ENCODE measurements around the gene CLDN10.
A peak's percentile ranks its signal among the peaks of the same experiment; 100 is the strongest.

CLDN10 gene

DNA sequence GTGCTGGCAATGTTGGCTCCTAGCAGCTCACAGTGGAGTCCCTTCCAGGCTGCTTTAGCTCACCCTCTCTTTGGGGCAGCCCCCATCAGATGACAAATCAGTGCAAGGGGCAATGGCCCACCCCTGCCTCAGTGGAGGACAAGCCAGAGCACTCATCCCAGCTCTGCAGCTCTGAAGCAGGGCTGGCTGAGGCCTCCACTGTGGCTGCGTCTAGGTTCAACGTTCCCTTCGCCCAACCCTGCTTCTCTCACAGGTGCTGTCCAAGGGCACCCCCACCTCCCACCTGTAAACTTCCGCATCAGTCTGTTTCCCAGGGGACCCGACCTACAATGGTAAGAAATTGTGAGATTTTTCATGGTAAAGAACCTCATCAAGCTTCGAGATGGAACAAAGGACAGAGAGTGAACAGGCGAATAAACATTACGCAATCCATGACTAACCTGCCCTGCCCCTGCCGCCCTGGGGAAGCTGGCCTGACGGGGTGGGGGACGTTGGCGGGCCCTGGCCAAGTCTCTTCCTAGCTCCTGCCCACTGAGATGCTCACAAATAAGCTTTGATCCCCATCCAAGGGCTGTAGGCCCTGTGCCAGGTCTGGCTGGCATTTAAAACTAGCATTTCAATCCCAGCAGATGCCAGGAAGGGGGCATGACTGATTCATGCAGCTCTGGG is 51.5 kb downstream of the CLDN10 start:
- no peak for DNase-seq

DNA sequence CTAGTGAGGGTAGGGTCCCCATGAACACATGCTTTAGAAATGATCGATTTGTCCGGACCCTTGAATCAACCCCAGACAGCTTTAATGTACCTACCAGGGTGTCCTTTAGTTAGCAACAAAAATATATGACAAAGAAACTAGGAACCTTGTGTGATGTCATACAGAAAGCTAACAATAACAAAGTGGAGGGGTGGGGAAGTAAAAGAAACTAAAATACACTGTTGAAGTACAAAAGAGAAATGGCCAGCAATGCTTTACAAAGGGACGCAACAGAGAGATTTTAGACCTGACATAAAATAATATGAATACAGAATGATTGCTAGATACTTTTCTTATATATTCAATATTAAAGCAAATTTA is 52.0 kb downstream of the CLDN10 start:
- DNase-seq = no peak

DNA sequence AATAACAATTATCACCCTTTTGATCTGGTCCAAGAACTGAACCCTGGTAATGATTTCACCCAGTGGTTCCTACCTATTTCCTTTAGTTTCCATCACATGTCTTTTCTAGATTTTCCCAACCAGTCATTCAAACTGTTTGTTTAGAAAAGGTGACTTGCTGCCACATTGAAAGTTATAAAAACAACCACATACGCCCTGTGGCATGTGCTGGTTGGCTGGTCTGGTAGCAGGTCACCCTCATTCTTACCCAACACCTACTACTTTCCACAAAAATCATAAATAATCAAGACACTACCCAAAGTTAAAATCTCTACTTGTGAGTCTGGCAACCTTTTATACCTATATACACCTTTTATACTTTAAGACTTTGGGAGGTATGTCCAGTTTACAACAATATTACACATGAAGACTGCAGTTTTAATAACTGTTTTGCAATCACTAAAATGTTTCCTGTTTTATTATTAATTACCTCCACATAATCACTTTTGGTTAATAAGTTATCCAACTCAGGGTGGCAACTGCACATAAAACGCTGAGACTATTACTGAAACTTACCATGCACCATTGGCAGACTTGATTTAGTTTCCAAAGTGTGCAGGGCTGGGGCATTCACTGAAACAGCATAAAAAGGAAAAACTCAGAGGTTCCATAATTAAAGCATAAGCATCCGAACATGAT is 53.1 kb downstream of the CLDN10 start:
- no peak for DNase-seq

DNA sequence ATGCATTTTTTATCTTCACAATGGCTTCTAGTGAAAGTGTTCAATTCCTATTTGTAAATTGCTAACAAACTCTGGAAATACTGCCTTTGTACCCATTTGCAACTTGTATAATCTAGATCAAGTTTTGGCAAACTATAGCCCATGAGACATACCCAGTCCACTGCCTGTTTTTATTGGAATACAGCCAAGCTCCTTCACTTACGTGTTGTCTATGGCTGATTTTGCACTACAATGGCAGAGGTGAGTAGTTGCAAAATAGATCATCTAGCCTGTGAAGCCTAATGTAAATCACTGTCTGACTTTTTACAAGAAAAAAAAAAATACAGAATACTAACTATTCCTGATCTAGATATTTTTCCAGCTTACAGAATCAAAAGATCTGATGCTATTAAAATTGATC is 54.8 kb downstream of the CLDN10 start:
- DNase-seq = no peak

DNA sequence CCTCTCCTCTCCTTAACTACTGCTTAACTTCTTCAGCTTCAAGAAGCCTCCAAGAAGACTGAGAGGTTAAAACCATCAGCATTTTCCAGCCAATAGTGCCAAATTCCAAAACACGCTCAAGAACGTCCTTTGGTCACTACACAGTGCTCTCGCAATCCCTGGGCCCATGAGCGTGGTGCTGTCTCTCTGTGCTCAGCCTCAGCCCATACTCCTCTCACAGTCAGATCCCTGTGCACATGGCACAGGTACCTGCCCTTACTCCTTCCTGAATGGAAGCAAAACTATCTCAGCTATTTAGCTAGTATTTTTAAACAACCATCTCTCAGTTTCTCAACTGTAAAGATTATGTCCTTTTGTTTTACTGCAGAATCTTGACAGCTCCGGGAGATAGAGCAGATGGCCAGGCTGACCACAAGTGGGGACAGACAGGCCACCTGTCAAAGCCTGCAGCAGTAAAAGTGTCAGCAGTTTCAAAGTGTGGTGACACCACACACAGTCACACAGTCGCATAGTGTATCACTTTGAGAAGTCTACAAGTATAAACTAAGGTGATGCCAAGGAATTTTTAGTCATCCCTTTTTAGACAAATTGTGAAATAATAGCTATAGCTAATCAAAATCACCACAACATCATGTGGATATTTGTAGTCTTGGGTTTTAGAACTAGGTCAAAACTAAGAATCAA is 56.3 kb downstream of the CLDN10 start:
- no peak for DNase-seq

DNA sequence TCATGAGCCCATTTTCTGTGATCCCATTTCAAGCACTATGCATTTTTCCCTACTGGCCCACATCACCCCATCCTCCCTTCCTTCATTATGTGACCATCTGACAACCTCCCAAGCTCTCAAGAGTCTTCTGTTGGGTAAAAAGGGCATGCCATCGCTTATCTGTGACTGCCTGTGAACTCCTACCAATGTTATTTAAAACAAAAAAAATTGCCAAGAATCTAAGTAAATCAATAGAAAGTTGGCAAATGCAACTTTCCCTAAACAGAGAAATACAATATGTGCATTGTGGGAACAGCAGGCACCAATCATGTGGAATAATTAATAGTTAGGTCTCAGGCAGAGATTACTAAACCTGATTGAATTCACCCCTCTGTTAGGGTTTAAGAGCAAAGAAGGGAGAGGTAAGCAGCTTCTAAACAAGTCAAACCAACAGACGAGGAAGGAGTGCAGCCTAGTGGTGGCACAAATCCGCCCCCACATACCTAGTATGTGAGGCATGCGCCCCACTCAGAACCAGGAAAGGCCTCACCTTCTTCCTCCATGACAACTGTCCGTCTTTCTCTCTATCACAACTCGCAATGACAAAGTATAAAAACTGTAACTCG is 62.2 kb downstream of the CLDN10 start:
- no peak for DNase-seq

DNA sequence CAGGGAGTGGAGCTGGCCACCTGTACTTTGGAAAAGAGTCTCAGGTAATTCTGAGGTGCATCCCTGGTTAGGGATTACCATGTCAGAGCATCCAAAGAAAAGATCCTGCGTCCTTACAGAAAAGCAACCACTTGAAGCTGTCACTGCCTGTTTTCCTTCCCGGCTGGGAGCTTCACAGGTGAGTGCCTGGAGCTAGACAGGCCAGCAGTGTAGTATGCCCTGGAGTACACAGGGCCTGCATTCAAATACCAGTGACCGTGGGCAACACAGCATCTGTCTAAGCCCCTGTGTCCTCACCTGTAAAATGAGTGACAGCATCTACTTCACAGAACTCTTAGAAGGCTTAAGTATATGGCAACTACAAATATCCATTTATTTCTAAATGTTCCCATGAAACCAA is 63.0 kb downstream of the CLDN10 start:
- no peak for DNase-seq

DNA sequence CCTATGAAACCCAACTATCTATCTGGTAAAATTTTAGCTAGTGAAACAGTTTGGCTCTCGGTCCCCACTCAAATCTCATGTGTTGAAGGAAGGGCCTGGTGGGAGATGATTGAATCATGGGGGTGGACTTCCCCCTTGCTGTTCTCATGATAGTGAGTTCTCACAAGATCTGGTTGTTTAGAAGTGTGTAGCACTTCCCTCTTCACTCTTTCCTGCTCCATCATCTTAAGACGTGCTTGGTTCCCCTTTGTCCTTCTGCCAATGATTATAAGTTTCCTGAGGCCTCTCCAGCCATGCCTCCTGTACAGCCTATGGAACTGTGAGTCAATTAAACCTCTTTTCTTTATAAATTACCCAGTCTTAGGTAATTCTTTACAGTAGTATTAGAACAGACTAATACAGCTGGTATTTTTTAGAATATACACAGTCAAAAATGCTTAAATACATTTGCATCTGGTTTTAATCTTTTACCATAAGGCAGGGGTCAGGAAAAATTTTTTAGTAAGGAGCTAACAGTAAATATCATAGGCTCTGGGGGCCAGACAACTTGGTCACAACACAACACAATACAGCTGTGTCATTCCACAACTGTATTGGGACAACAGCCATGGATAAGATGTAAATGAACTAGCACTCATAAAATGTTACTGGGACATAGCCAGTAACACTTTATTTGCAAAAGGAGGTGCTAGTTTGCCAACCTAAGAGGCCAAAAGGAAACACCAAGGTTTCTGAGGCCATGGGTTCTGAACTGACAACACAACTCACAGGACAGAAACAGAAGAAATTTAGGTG is 67.7 kb downstream of the CLDN10 start:
- no peak for DNase-seq

DNA sequence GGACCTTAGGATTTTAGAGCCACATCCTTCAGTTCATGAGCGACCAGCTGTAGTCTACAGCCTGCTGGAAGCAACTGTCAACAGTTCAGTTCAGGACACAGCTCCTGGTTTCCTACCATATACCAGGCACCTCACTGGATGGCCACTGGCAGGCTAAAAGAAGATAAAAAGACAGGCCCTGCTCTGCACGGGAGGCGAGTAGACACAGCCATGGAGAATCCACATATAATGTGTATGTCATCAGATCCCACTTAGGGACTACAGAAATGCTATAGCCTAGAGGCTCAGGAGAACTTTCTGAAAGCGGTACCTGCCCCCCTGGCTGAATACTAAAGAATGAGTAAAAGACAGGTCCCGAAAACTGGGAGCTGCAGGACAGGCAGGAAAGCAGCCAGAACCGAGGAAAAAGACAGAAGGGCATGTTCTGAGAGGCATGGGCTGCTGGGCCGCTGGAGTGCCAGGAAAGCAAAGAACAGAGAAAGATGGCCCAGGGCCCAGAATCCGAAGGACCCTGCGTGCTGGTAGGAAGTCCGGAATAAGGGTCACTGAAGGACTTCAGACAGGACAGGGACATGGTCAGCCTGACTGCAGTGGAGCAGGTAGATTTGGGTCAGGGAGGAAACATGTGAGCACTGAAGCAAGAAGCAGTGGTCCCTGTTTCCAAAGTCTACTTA is 68.4 kb downstream of the CLDN10 start:
- DNase-seq = no peak

DNA sequence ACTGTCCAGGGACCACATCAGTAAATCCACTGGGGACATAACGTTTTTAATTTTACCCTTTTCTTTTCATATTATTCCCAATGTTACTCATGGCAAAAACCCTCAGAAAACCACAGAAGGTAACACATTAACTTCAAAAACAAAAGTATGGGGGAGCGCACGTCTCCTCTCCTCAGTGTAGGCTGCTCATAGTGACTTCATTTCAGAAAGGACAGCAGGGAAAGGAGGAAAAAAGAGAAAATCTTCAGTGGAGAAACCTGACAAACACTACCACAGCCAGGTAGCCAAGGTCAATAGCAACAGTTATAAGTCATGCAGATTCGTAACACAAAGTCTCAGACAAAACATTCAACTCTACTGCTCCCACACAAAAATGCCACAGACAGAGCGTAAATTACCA is 70.6 kb downstream of the CLDN10 start:
- DNase-seq = no peak

DNA sequence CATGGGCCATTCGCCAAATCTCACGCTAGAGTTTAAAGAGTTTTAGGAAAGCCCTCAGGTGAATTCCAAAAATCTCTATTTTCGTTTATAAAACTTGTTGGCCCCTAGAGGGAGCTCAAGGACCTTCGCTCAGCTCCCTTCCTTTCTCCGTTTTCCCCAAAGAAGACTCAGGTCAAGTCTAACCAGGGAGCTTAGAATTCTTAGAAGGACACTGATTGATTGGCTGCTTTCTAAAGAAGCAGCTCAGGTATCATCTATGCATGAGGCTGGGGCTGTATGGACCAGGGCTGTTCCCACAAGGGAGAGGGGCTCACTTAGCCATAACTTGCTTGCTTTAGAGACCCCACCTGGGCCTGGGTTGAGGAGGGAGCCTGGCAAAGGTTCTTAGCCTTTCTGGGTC is 71.5 kb downstream of the CLDN10 start:
- peak; percentile 33 for DNase-seq

DNA sequence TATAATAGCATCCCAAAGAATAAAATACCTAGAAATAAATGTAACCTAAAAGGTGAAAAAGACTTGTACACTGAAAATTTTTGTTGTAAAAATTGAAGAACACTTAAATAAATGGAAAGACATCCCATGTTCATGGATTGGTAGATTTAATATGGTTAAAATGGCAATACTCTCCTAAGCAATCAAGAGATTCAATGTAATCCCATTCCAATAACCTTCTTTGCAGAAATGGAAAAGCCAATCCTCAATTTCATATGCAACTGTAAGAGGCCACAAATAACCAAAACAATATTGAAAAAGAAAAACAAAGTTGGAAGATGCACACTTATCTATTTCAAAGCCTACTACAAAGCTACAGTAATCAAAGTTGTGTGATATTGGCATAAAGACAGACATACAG is 74.2 kb downstream of the CLDN10 start:
- DNase-seq = no peak

DNA sequence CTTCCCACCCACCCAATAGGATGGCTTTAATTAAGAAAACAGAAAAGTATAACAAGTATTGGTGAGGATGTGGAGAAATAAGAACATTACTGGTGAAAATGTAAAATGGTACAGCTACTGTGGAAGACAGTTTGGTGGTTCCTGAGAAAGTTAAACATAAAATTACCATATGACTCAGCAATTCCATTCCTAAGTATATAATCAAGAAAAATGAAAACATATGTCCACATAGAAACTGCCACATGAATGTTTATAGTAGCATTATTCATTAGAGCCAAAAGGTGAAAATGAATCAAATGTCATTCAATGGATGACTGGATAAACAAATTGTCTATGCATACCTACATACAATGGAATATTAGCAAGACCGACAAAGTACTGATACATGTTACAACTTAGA is 75.1 kb downstream of the CLDN10 start:
- DNase-seq = no peak

DNA sequence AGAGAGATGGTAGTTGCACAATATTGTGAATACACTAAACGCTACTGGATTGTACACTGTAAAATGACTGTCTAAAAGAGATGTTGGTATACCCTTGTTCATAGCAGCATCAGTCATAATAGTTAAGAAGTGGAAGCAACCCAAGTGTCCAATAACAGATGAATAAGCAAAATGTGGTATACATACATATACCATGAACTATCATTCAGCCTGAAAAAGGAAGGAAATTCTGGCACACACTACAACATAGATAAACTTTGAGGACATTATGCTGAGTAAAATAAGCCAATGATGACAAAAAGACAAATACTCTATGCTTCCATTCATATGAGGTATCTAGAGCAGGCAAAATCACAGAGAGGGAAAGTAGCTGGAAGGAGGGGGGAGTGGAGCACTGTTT is 76.0 kb downstream of the CLDN10 start:
- no peak for DNase-seq

DNA sequence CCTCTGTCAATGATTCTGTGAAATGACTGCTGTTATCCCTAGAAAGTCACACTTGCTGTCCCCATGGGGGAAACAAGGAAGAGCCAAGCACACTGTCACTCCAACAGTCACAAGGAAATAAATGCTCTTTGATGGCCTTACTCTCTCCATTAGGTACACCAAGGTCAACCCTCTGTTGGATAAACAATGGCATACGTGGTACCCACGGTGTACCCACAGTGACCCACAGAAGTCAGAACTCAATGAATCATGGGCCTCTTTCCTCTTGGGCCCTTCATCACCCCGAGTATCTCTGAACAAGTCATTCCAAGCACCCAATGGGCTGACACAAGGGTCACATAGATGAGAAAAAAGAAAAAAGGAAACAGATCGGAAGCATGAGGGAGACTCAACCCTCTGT is 76.6 kb downstream of the CLDN10 start:
- DNase-seq = no peak
